ENCODE measurements around the gene MRPL53. TPM values are rescaled to one million over a fixed set of nuclear protein-coding genes. Genes with fewer than 3 reads are reported as not detected.

MRPL53 gene
- polyA plus RNA-seq, 3 donors: 48.6 to 133 (median 106) TPM

DNA sequence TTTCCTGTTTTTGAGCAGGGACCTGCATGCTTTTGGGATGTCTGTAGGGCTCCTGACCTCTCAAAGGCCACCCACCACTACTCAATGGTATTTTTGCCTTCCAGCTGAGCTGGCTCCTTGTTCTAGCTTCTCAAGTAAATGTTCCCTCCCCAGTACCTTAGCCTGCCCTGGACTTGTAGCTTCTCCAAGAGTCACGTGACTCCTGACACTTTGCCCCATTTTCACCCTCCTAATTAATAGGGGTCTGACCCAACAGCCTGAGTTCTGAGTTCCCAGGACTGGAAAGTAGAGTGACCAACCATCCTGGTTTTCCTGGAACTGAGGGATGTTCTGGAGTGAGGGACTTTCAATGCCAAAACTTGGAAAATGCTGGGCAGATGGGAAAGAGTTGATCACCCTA is 23.0 kb upstream of the MRPL53 start:
- Histone ChIP-seq H3K4me2 (replicated peaks; ENCODE audit: extremely low read depth, low read length, poor library complexity, severe bottlenecking) (no peak overlapping the region), H2AFZ (ENCODE audit: insufficient read depth, low read depth, low read length, poor library complexity, severe bottlenecking) (no peak overlapping the region), H3K9me3 (replicated peaks in 1 of 2; ENCODE audit: control insufficient read depth in 1 of 2, insufficient read depth in 1 of 2, low read length in 2 of 2) (peaks cover 0 to 20% of the 10 kb centered on the region in 2 donors), H3K36me3 (replicated peaks in 1 of 2; ENCODE audit: control insufficient read depth in 1 of 2, insufficient read depth in 2 of 2, low read length in 2 of 2) (peaks cover 38 to 43% of the 10 kb centered on the region in 2 donors), H3K4me3 (replicated peaks in 1 of 3; ENCODE audit: low read depth in 2 of 3, low read length in 3 of 3) (no peak overlapping the region), H3K4me1 (ENCODE audit: control insufficient read depth in 1 of 2, insufficient read depth in 2 of 2, low read length in 2 of 2) (peaks cover 26 to 28% of the 10 kb centered on the region in 2 donors), H3K79me2 (ENCODE audit: insufficient read depth, low read length) (no peaks in the 10 kb centered on the region), H3K27me3 (ENCODE audit: control insufficient read depth in 2 of 2, insufficient read depth in 2 of 2, low read length in 2 of 2) (peaks cover 35 to 46% of the 10 kb centered on the region in 2 donors), H3K9ac (ENCODE audit: insufficient read depth, low read length, poor library complexity, severe bottlenecking) (no peak overlapping the region), H4K20me1 (ENCODE audit: insufficient read depth, low read length) (no peaks in the 10 kb centered on the region), H3K27ac (ENCODE audit: low read depth in 1 of 2, low read length in 2 of 2) (no peak overlapping the region)
- Mint-ChIP-seq H3K36me3 (peaks cover 64 to 66% of the 10 kb centered on the region in 2 donors), H3K4me1 (peaks cover 26% of the 10 kb centered on the region), H3K27ac (no peak overlapping the region), H3K27me3 (ENCODE audit: low read depth in 3 of 3) (peaks cover 41 to 50% (median 47%) of the 10 kb centered on the region in 3 donors), H3K4me3 (peak overlapping the region in 1 of 2 donors; percentile 24), H3K9me3 (peaks cover 0 to 21% (median 3%) of the 10 kb centered on the region in 7 donors)
- intact Hi-C loops (cut with micrococcal nuclease): no loop called here
- no CpG with 5 or more reads among the region's 1 CpG for WGBS (ENCODE audit: insufficient coverage)
- DNase-seq: no peak
- TF ChIP-seq, protein P1, sequence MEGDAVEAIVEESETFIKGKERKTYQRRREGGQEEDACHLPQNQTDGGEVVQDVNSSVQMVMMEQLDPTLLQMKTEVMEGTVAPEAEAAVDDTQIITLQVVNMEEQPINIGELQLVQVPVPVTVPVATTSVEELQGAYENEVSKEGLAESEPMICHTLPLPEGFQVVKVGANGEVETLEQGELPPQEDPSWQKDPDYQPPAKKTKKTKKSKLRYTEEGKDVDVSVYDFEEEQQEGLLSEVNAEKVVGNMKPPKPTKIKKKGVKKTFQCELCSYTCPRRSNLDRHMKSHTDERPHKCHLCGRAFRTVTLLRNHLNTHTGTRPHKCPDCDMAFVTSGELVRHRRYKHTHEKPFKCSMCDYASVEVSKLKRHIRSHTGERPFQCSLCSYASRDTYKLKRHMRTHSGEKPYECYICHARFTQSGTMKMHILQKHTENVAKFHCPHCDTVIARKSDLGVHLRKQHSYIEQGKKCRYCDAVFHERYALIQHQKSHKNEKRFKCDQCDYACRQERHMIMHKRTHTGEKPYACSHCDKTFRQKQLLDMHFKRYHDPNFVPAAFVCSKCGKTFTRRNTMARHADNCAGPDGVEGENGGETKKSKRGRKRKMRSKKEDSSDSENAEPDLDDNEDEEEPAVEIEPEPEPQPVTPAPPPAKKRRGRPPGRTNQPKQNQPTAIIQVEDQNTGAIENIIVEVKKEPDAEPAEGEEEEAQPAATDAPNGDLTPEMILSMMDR (IDR thresholded peaks at IDR 0.05): no peak

DNA sequence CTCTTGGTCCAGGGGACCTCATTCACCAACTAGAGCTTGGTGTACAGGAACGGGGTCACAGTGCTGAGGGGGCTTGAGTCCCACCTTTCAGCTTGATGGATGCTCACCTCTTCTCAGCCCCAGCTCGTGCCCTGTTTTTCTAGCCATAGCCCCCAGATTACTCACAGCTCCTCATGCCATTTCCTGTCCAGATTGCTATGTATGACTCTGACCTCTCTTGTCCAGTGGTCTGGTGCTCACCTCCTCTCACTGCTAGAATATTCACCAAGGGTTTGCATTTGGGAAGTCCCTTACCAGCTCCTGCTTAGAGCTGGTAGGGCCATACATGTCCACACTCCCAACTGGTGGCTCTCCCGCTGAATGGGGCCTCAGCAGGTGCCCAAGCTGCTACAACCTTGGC is 21.1 kb upstream of the MRPL53 start:
- intact Hi-C loops (cut with micrococcal nuclease): no loop called here
- H3K36me3 Mint-ChIP-seq: peaks cover 68 to 71% of the 10 kb centered on the region in 2 donors

More for the DNA sequence above, 21.1 kb upstream of the MRPL53 start:
- DNase-seq: no peak
- Histone ChIP-seq H3K79me2 (ENCODE audit: insufficient read depth, low read length) (peaks cover 3% of the 10 kb centered on the region), H3K4me2 (replicated peaks; ENCODE audit: extremely low read depth, low read length, poor library complexity, severe bottlenecking) (no peak overlapping the region), H3K9me3 (replicated peaks in 1 of 2; ENCODE audit: control insufficient read depth in 1 of 2, insufficient read depth in 1 of 2, low read length in 2 of 2) (peaks cover 0 to 7% of the 10 kb centered on the region in 2 donors), H3K36me3 (replicated peaks in 1 of 2; ENCODE audit: control insufficient read depth in 1 of 2, insufficient read depth in 2 of 2, low read length in 2 of 2) (peaks cover 49 to 62% of the 10 kb centered on the region in 2 donors), H3K4me1 (ENCODE audit: control insufficient read depth in 1 of 2, insufficient read depth in 2 of 2, low read length in 2 of 2) (peaks cover 12 to 13% of the 10 kb centered on the region in 2 donors), H4K20me1 (ENCODE audit: insufficient read depth, low read length) (no peaks in the 10 kb centered on the region), H3K27me3 (ENCODE audit: control insufficient read depth in 2 of 2, insufficient read depth in 2 of 2, low read length in 2 of 2) (peaks cover 17 to 27% of the 10 kb centered on the region in 2 donors), H3K27ac (ENCODE audit: low read depth in 1 of 2, low read length in 2 of 2) (no peak overlapping the region), H2AFZ (ENCODE audit: insufficient read depth, low read depth, low read length, poor library complexity, severe bottlenecking) (no peak overlapping the region), H3K9ac (ENCODE audit: insufficient read depth, low read length, poor library complexity, severe bottlenecking) (no peak overlapping the region), H3K4me3 (replicated peaks in 1 of 3; ENCODE audit: low read depth in 2 of 3, low read length in 3 of 3) (no peak overlapping the region)
- H3K9me3 Mint-ChIP-seq: peaks cover 0 to 9% (median 2%) of the 10 kb centered on the region in 7 donors
- H3K27me3 Mint-ChIP-seq (ENCODE audit: low read depth in 3 of 3): peaks cover 24 to 31% (median 30%) of the 10 kb centered on the region in 3 donors
- no peak overlapping the region for H3K27ac Mint-ChIP-seq
- TF ChIP-seq, protein P1 (IDR thresholded peaks at IDR 0.05): no peak
- no peak overlapping the region for H3K4me3 Mint-ChIP-seq
- WGBS (ENCODE audit: insufficient coverage): 97% methylated on average over 3 of the region's 3 CpGs
- H3K4me1 Mint-ChIP-seq: peaks cover 12% of the 10 kb centered on the region

Data from CD14-positive monocyte (primary cell).